HG03280 (cell line): ENCODE results near the gene OR52E1.

Source experiments
- ATAC-seq: cut with Tn5 transposase; IDR thresholded peaks from one replicate; pipeline ENCODE4 v1.9.1; 2021; ENCODE audit warnings: mild to moderate bottlenecking, moderate library complexity; ENCODE audit not compliant: unreplicated experiment

The OR52E1 gene

DNA sequence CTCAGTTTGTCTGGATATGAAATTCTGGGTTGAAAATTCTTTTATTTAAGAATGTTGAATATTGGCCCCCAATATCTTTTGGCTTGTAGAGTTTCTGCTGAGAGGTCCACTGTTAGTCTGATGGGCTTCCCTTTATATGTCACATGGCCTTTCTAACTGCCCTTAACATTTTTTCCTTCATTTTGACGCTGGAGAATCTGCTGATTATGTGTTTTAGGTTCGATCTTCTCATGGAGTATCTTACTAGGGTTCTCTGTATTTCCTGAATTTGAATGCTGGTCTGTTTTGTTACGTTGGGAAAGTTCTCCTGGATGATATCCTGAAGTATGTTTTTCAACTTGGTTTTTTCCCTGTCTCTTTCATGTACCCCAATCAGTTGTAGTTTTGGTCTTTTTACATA, 46.0 kb downstream of the OR52E1 start:
- no peak for ATAC-seq

DNA sequence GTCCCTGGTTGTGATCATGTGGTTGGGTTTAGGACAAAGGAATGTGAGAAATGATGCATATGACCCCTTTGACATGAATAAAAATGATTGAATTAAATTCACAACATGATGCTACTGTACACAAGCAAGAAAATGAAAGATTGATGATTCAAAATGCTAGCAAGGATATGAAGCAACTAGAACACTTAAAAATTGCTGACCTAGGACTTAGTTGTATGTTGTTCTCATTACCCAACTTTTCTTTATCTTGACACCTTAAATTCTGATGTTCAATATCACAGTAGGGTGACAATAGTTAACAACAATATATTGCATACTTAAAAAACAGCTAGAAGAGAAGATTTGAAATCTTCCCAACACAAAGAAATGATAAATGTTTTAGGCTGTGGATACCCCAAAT, 48.2 kb downstream of the OR52E1 start:
- ATAC-seq: no peak

DNA sequence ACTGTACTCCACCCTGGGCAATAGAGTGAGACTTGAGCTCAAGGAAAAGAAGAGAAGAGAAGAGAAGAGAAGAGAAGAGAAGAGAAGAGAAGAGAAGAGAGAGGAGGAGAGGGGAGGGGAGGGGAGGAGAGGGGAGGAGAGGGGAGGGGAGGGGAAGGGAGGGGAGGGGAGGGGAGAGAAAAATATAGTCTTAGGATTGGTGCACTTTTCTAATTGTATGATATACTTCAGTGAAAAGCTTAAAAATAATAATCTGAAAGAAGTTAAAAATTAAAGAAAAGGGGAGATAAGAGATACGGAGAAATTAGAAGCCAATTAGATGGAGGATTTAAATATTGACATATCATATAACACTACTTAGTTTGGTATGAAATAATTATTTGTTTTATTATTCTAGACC, 49.5 kb downstream of the OR52E1 start:
- no peak for ATAC-seq
